HG02852 (cell line): ENCODE measurements around the gene SLC9A7.
"Not testable (repeated sequence)": the region's sequence is repeated elsewhere in the genome, so short reads cannot be mapped to it uniquely, and the experiment has no call there.

Experiments
- ATAC-seq: cut with Tn5 transposase; IDR thresholded peaks from one replicate; pipeline ENCODE4 v1.9.1; 2021; ENCODE audit warnings: mild to moderate bottlenecking, moderate library complexity; ENCODE audit not compliant: unreplicated experiment

SLC9A7 gene

GRCh38 chrX:46758956-46759644 is at the start of gene SLC9A7:
Gene SLC9A7, minus strand, starts transcription at chrX:46759118. Its CDS starts 89 bp downstream, at chrX:46759029.
- ATAC-seq, result peak; percentile 60

GRCh38 chrX:46805270-46805669 is 46.4 kb upstream of the SLC9A7 start:
- ATAC-seq, result no peak

- no peak for ATAC-seq
Observed at GRCh38 chrX:46803140-46803539, 44.2 kb upstream of the SLC9A7 start.

GRCh38 chrX:46796574-46797191 is 37.8 kb upstream of the SLC9A7 start:
- no peak for ATAC-seq

- no peak for ATAC-seq
Observed at GRCh38 chrX:46793386-46794143, 34.6 kb upstream of the SLC9A7 start.

GRCh38 chrX:46792810-46793188 is 33.9 kb upstream of the SLC9A7 start:
- ATAC-seq, result no peak

GRCh38 chrX:46791927-46792809 is 33.2 kb upstream of the SLC9A7 start:
- ATAC-seq, result peak; percentile 60

- ATAC-seq, result no peak
Observed at GRCh38 chrX:46788902-46789301, 30.0 kb upstream of the SLC9A7 start.

GRCh38 chrX:46784437-46784836 is 25.5 kb upstream of the SLC9A7 start:
- not testable (repeated sequence) for ATAC-seq

GRCh38 chrX:46782034-46782433 is 23.1 kb upstream of the SLC9A7 start:
- ATAC-seq, result no peak

GRCh38 chrX:46777971-46778810 is 19.3 kb upstream of the SLC9A7 start:
- ATAC-seq, result no peak

- no peak for ATAC-seq
Observed at GRCh38 chrX:46770817-46771163, 11.9 kb upstream of the SLC9A7 start.

- no peak for ATAC-seq
Observed at GRCh38 chrX:46770000-46770816, 11.3 kb upstream of the SLC9A7 start.

GRCh38 chrX:46762963-46763362 is 4.0 kb upstream of the SLC9A7 start:
- ATAC-seq, result no peak

- ATAC-seq, result no peak
Observed at GRCh38 chrX:46759645-46759974, 692 bp upstream of the SLC9A7 start.

GRCh38 chrX:46758163-46758955 is 559 bp downstream of the SLC9A7 start:
- peak; percentile 19 for ATAC-seq

- ATAC-seq, result no peak
Observed at GRCh38 chrX:46757593-46757992, 1.3 kb downstream of the SLC9A7 start.

GRCh38 chrX:46757052-46757451 is 1.9 kb downstream of the SLC9A7 start:
- no peak for ATAC-seq

- no peak for ATAC-seq
Observed at GRCh38 chrX:46755671-46756070, 3.2 kb downstream of the SLC9A7 start.
